Hindlimb muscle (tissue), 1 donor: ENCODE data around the gene EFS. TPM values are rescaled to one million over a fixed set of nuclear protein-coding genes. Genes with fewer than 3 reads are reported as not detected.
"Not testable (repeated sequence)": the region's sequence is repeated elsewhere in the genome, so short reads cannot be mapped to it uniquely, and the experiment has no call there.

Source experiments
- DNase-seq: peaks from one replicate; pipeline ENCODE4 v3.0.0-alpha.2; 2013
- polyA plus RNA-seq: library from polyadenylated mRNA; unstranded; fragments of 120-200 nt; gene quantifications from one replicate; pipeline ENCODE4 v1.2.1, GENCODE V29; 2013; ENCODE audit not compliant: insufficient read length

The EFS gene
- polyA plus RNA-seq, 1 donor, result 56.9 TPM

GRCh38 chr14:23398348-23398747, 33.4 kb upstream of the EFS start:
- no peak for DNase-seq

- DNase-seq, result no peak
These were observed 31.9 kb upstream of the EFS start for GRCh38 chr14:23396781-23397407.

- no peak for DNase-seq
These were observed 31.2 kb upstream of the EFS start for GRCh38 chr14:23396126-23396525.

- no peak for DNase-seq
These were observed 27.6 kb upstream of the EFS start for GRCh38 chr14:23392613-23393012.

- DNase-seq, result not testable (repeated sequence)
These were observed 24.9 kb upstream of the EFS start for GRCh38 chr14:23389871-23390270.

GRCh38 chr14:23389396-23389795, 24.4 kb upstream of the EFS start:
- no peak for DNase-seq

- DNase-seq, result no peak
These were observed 24.0 kb upstream of the EFS start for GRCh38 chr14:23388996-23389395.

- no peak for DNase-seq
These were observed 23.2 kb upstream of the EFS start for GRCh38 chr14:23387916-23388882.

GRCh38 chr14:23386999-23387398, 22.0 kb upstream of the EFS start:
- DNase-seq, result no peak

- DNase-seq, result not testable (repeated sequence)
These were observed 21.3 kb upstream of the EFS start for GRCh38 chr14:23386266-23386657.

- DNase-seq, result no peak
These were observed 20.8 kb upstream of the EFS start for GRCh38 chr14:23385642-23386265.

- DNase-seq, result no peak
These were observed 20.3 kb upstream of the EFS start for GRCh38 chr14:23385244-23385641.

- DNase-seq, result no peak
These were observed 19.6 kb upstream of the EFS start for GRCh38 chr14:23384364-23385080.

- no peak for DNase-seq
These were observed 17.9 kb upstream of the EFS start for GRCh38 chr14:23382731-23383440.

- DNase-seq, result no peak
These were observed 17.3 kb upstream of the EFS start for GRCh38 chr14:23382276-23382675.

GRCh38 chr14:23381871-23382270, 16.9 kb upstream of the EFS start:
- no peak for DNase-seq

GRCh38 chr14:23380976-23381375, 16.0 kb upstream of the EFS start:
- no peak for DNase-seq

GRCh38 chr14:23380197-23380914, 15.4 kb upstream of the EFS start:
- DNase-seq, result no peak

GRCh38 chr14:23379366-23380196, 14.6 kb upstream of the EFS start:
- peak; percentile 29 for DNase-seq

- no peak for DNase-seq
These were observed 13.7 kb upstream of the EFS start for GRCh38 chr14:23378612-23379220.
